CD4-positive, alpha-beta T cell (primary cell): Measurements from ENCODE around the gene SPG11. TPM values are rescaled to one million over a fixed set of nuclear protein-coding genes. Genes with fewer than 3 reads are reported as not detected.

ENCODE experiments used
- ATAC-seq: fragments of 200-7000 bp; cut with Tn5 transposase; one replicate; pipeline ENCODE4 v1.10.0; 2022; ENCODE audit warnings: mild to moderate bottlenecking; ENCODE audit not compliant: poor library complexity
- CTCF ChIA-PET: fragments of 350-600 bp; sonication (Branson Sonifier 250); formaldehyde crosslinking; loops from one replicate; lab custom pipeline; 2021; ENCODE audit warnings: antibody characterized with exemption, inconsistent platforms; lab: Charles Lee
- POLR2A ChIA-PET: fragments of 350-600 bp; sonication (Branson Sonifier 250); formaldehyde crosslinking; loops from one replicate; lab custom pipeline; 2021; ENCODE audit warnings: antibody characterized with exemption, inconsistent platforms; lab: Charles Lee
- DNase-seq, 14 experiments: peaks; one replicate each; pipeline ENCODE4 v3.0.0-alpha.2; 2013 to 2020; ENCODE audit warnings: mixed read lengths in 2 of 14
- H3K27ac ChIP-seq, 2 donors: one replicate each; pipeline versions ENCODE4 v1.5.1 to v1.7.0; 2013; ENCODE audit warnings: low read length in 2 of 2, low read depth in 1 of 2, mild to moderate bottlenecking in 1 of 2
- H3K27me3 ChIP-seq, 2 experiments: 1 replicate in 1 of 2; 2 replicates in 1 of 2; pipeline versions ENCODE4 v1.6.1 to v1.7.0; 2013; ENCODE audit warnings: low read length in 2 of 2, control low read depth in 1 of 2, mild to moderate bottlenecking in 1 of 2, moderate library complexity in 1 of 2; ENCODE audit not compliant: insufficient read depth in 2 of 2, control insufficient read depth in 1 of 2
- H3K36me3 ChIP-seq: one replicate; pipeline ENCODE4 v1.6.1; 2013; ENCODE audit warnings: low read length, control low read depth; ENCODE audit not compliant: insufficient read depth
- H3K4me1 ChIP-seq: one replicate; pipeline ENCODE4 v1.6.1; 2013; ENCODE audit warnings: low read length, control low read depth; ENCODE audit not compliant: insufficient read depth
- H3K4me3 ChIP-seq: one replicate; pipeline ENCODE4 v1.5.1; 2013; ENCODE audit warnings: mild to moderate bottlenecking, low read length, moderate library complexity
- H3K9me3 ChIP-seq, 2 experiments: 1 replicate in 1 of 2; 2 replicates in 1 of 2; pipeline versions ENCODE4 v1.6.1 to v1.7.0; 2013; ENCODE audit warnings: low read length in 2 of 2, mild to moderate bottlenecking in 2 of 2, control low read depth in 1 of 2, moderate library complexity in 1 of 2; ENCODE audit not compliant: control insufficient read depth in 1 of 2, insufficient read depth in 1 of 2
- H3K27ac Mint-ChIP-seq: one replicate; pipeline ENCODE4 v1.8.0; 2020; ENCODE audit warnings: mixed read lengths
- H3K27me3 Mint-ChIP-seq: one replicate; pipeline ENCODE4 v1.8.0; 2021; ENCODE audit warnings: mixed read lengths
- H3K36me3 Mint-ChIP-seq: one replicate; pipeline ENCODE4 v1.8.0; 2021; ENCODE audit warnings: low read depth, mixed read lengths
- H3K4me1 Mint-ChIP-seq: one replicate; pipeline ENCODE4 v1.8.0; 2021; ENCODE audit warnings: low read depth, mixed read lengths
- H3K4me3 Mint-ChIP-seq: one replicate; pipeline ENCODE4 v1.8.0; 2020; ENCODE audit warnings: mild to moderate bottlenecking, mixed read lengths
- H3K9me3 Mint-ChIP-seq: one replicate; pipeline ENCODE4 v1.8.0; 2020; ENCODE audit warnings: mixed read lengths
- CTCF ChIP-seq: fragments of 200-600 bp; IDR thresholded peaks from one replicate; pipeline ENCODE4 v1.8.0; 2022; ENCODE audit warnings: antibody characterized with exemption, mild to moderate bottlenecking
- intact Hi-C, 2 experiments: fragments of 100-400 bp; cut with DNase I in 1 of 2; cut with micrococcal nuclease in 1 of 2; formaldehyde crosslinking; loops; one replicate each; pipeline versions ENCODE4 v1.15.1 to v1.9.0; 2023 to 2025; cut with DNase I, micrococcal nuclease
- total RNA-seq, 174 experiments: library from RNA in 2 of 174; stranded (reverse) in 2 of 174; gene quantifications; one replicate each; pipeline ENCODE4 v1.2.3 and lab custom pipeline; 2021 to 2026

SPG11 gene
- total RNA-seq, 2 experiments from 2014 or later, result 49.9 to 51.3 TPM

DNA sequence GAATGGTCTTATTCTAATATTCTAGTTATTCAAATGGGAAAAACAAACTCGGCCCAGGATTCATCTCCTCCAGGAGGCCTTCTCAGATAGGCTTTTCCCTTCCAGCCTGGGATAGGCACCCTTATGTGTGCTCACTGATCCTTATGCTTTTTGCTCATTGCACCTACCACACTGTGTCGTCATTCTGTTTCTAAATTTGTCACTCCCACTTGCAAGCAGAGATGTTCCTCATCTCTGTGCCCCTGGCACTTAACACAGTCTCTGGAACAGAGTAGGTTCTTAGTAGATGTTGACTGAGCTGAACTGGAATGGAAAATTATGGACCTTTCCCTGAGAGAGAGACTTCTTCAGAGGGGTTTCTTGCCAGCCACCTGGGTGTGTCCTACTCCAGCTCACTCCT is 18.7 kb upstream of the SPG11 start:
- H3K27me3 ChIP-seq, result no peaks in the 10 kb centered on the region
- intact Hi-C loops, result loop anchor here (2.0 to 5.0 kb wide), 2 partner anchors 29 to 1780 kb away; partner anchors contain the start of genes B2M (in 1 of the 2) and PATL2 (in 1 of the 2)
- H3K27ac ChIP-seq, result peak overlapping the region; percentile 38 to 68
- POLR2A ChIA-PET, result interaction anchor here (1.3 to 49.9 kb wide), 4 partner anchors 9 to 103 kb away, joined by 3 to 4232 read pairs (median 326); partner anchors contain the start of genes B2M, PATL2, SPG11 and TRIM69
- H3K9me3 ChIP-seq, result peaks cover 17% of the 10 kb centered on the region in 2 experiments
- H3K36me3 Mint-ChIP-seq, result peaks cover 75% of the 10 kb centered on the region
- no peaks in the 10 kb centered on the region for H3K27me3 Mint-ChIP-seq
- H3K27ac Mint-ChIP-seq, result peak overlapping the region; percentile 89
- TF ChIP-seq CTCF, result no peak
- peak overlapping the region; percentile 77 for H3K4me3 Mint-ChIP-seq
- no peak overlapping the region for H3K4me3 ChIP-seq
- peaks cover 68% of the 10 kb centered on the region for H3K4me1 ChIP-seq
- DNase-seq (no peak), ATAC-seq (no peak)
- peaks cover 12% of the 10 kb centered on the region for H3K9me3 Mint-ChIP-seq
- no peaks in the 10 kb centered on the region for H3K36me3 ChIP-seq
- peaks cover 93% of the 10 kb centered on the region for H3K4me1 Mint-ChIP-seq
- CTCF ChIA-PET, result interaction anchor here (1.6 to 5.1 kb wide), 2 partner anchors 18 to 26 kb away, joined by 3 to 37 read pairs; partner anchors contain the start of gene SPG11

DNA sequence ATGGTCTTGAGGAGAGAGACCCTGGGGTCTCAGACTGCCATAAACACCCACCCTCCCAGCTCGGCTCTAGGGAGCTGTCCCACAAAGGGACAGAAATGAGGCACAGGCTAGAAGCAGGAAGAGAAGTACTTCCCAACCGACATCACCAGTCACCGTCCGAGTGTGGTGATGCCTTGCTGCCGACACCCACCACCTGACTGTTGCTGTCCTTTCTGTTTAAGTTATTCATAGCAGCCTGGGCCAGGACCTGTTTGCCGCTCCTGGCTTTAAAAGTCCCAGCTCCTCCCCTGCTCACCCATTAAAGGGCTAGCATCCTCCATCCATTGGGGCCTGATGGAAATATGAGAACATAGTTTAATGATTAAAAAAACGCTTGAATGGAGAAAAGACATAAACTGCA is 13.2 kb upstream of the SPG11 start:
- no peak for TF ChIP-seq CTCF
- DNase-seq (peak in 4 of 14 experiments; percentile 40 to 79 (median 48)), ATAC-seq (peak; percentile 22)
- Histone ChIP-seq H3K27me3 (no peaks in the 10 kb centered on the region), H3K4me1 (peaks cover 100% of the 10 kb centered on the region), H3K9me3 (peaks cover 0 to 2% of the 10 kb centered on the region in 2 experiments), H3K4me3 (peak overlapping the region; percentile 15), H3K36me3 (no peaks in the 10 kb centered on the region), H3K27ac (peak overlapping the region; percentile 51 to 84)
- POLR2A ChIA-PET, result interaction anchor here (0.6 to 49.9 kb wide), 7 partner anchors 10 to 250 kb away, joined by 3 to 4232 read pairs (median 13); partner anchors contain the start of genes B2M, PATL2, SPG11 and TRIM69
- H3K4me3 Mint-ChIP-seq, result peak overlapping the region; percentile 75
- intact Hi-C loops, result no loop called here
- H3K27me3 Mint-ChIP-seq, result no peaks in the 10 kb centered on the region
- peaks cover 91% of the 10 kb centered on the region for H3K4me1 Mint-ChIP-seq
- CTCF ChIA-PET, result interaction anchor here (0.8 to 3.2 kb wide), 5 partner anchors 7 to 34 kb away, joined by 3 to 14 read pairs (median 5); partner anchors contain the start of genes B2M, PATL2 and SPG11
- H3K9me3 Mint-ChIP-seq, result peaks cover 4% of the 10 kb centered on the region
- peak overlapping the region; percentile 89 for H3K27ac Mint-ChIP-seq
- H3K36me3 Mint-ChIP-seq, result peaks cover 20% of the 10 kb centered on the region

DNA sequence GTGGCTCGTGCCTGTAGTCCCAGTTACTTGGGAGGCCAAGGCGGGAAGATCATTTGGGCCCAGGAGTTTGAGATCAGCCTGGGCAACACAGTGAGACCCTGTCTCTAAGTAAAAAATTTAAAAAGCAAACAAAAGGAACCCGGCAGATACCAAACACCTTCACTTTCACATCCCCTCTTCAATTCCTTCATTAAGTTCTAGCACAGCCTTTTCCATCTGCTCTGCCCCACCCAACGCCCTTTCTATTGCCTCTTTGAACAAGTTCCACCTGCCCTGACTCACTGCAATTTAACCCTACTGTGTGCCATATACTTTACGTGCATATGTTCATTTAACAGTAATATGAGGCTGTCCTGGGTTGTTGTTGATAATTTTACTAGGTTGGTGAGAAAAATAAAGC is 12.4 kb upstream of the SPG11 start:
- Mint-ChIP-seq H3K4me3 (peak overlapping the region; percentile 75), H3K9me3 (peaks cover 4% of the 10 kb centered on the region), H3K27ac (peak overlapping the region; percentile 89), H3K27me3 (no peaks in the 10 kb centered on the region), H3K4me1 (peaks cover 91% of the 10 kb centered on the region), H3K36me3 (peaks cover 14% of the 10 kb centered on the region)
- H3K9me3 ChIP-seq, result no peaks in the 10 kb centered on the region
- H3K4me3 ChIP-seq, result no peak overlapping the region
- no peak for TF ChIP-seq CTCF
- no peaks in the 10 kb centered on the region for H3K36me3 ChIP-seq
- no peak for ATAC-seq
- H3K27me3 ChIP-seq, result no peaks in the 10 kb centered on the region
- ChIA-PET POLR2A (interaction anchor here (1.1 to 49.9 kb wide), 4 partner anchors 9 to 46 kb away, joined by 4 to 4232 read pairs (median 343); partner anchors contain the start of genes B2M, PATL2, SPG11 and TRIM69), CTCF (interaction anchor here (1.1 kb wide), 1 partner anchor 12 kb away, joined by 6 read pairs; no protein-coding TSS in a partner anchor)
- no peak for DNase-seq
- H3K4me1 ChIP-seq, result peaks cover 98% of the 10 kb centered on the region
- H3K27ac ChIP-seq, result peak overlapping the region; percentile 21 to 84
- intact Hi-C loops, result no loop called here
